Measurements from ENCODE around the gene SDHC. TPM values are rescaled to one million over a fixed set of nuclear protein-coding genes. Genes with fewer than 3 reads are reported as not detected.

SDHC gene
- total RNA-seq, 2 experiments from 2014 or later: 33.0 to 37.2 TPM

- no peak overlapping the region for H3K27ac Mint-ChIP-seq
- no peaks in the 10 kb centered on the region for H3K27me3 ChIP-seq (ENCODE audit: control insufficient read depth in 1 of 2, insufficient read depth in 2 of 2, low read length in 2 of 2)
- H3K4me3 ChIP-seq (ENCODE audit: low read length): no peak overlapping the region
- no peak for TF ChIP-seq CTCF (IDR thresholded peaks at IDR 0.05)
- CTCF ChIA-PET: no interaction called here
- H3K36me3 Mint-ChIP-seq (ENCODE audit: low read depth): peaks cover 10% of the 10 kb centered on the region
- no peak overlapping the region for H3K27ac ChIP-seq (ENCODE audit: low read depth in 1 of 2, low read length in 2 of 2)
- POLR2A ChIA-PET: no interaction called here
- no peaks in the 10 kb centered on the region for H3K9me3 ChIP-seq (ENCODE audit: control insufficient read depth in 1 of 2, insufficient read depth in 1 of 2, low read length in 2 of 2)
- ATAC-seq (ENCODE audit: poor library complexity): no peak
- no peak overlapping the region for H3K4me3 Mint-ChIP-seq
- no peaks in the 10 kb centered on the region for H3K4me1 ChIP-seq (ENCODE audit: insufficient read depth, low read length)
- no peaks in the 10 kb centered on the region for H3K9me3 Mint-ChIP-seq
- intact Hi-C loops (cut with DNase I, micrococcal nuclease): no loop called here
- H3K27me3 Mint-ChIP-seq: no peaks in the 10 kb centered on the region
- peaks cover 5% of the 10 kb centered on the region for H3K4me1 Mint-ChIP-seq (ENCODE audit: low read depth)
- H3K36me3 ChIP-seq (ENCODE audit: insufficient read depth, low read length): no peaks in the 10 kb centered on the region
- DNase-seq: no peak
Measured at GRCh38 chr1:161297415-161297814, 16.8 kb upstream of the SDHC start.

GRCh38 chr1:161298116-161298515, 16.1 kb upstream of the SDHC start:
- no peak overlapping the region for H3K27ac Mint-ChIP-seq
- no peak overlapping the region for H3K27ac ChIP-seq (ENCODE audit: low read depth in 1 of 2, low read length in 2 of 2)
- H3K4me1 ChIP-seq (ENCODE audit: insufficient read depth, low read length): no peaks in the 10 kb centered on the region
- ChIA-PET POLR2A (no interaction called here), CTCF (no interaction called here)
- no peak overlapping the region for H3K4me3 Mint-ChIP-seq
- H3K4me3 ChIP-seq (ENCODE audit: low read length): no peak overlapping the region
- no peaks in the 10 kb centered on the region for H3K9me3 ChIP-seq (ENCODE audit: control insufficient read depth in 1 of 2, insufficient read depth in 1 of 2, low read length in 2 of 2)
- no peak for TF ChIP-seq CTCF (IDR thresholded peaks at IDR 0.05)
- H3K27me3 ChIP-seq (ENCODE audit: control insufficient read depth in 1 of 2, insufficient read depth in 2 of 2, low read length in 2 of 2): no peaks in the 10 kb centered on the region
- no peaks in the 10 kb centered on the region for H3K9me3 Mint-ChIP-seq
- intact Hi-C loops (cut with DNase I, micrococcal nuclease): no loop called here
- H3K36me3 ChIP-seq (ENCODE audit: insufficient read depth, low read length): no peaks in the 10 kb centered on the region
- ATAC-seq (ENCODE audit: poor library complexity) (no peak), DNase-seq (no peak)
- H3K4me1 Mint-ChIP-seq (ENCODE audit: low read depth): peaks cover 8% of the 10 kb centered on the region
- H3K27me3 Mint-ChIP-seq: no peaks in the 10 kb centered on the region
- peaks cover 10% of the 10 kb centered on the region for H3K36me3 Mint-ChIP-seq (ENCODE audit: low read depth)

- DNase-seq: no peak
- POLR2A ChIA-PET: no interaction called here
Measured at GRCh38 chr1:161299347-161299746, 14.8 kb upstream of the SDHC start.

More at GRCh38 chr1:161299347-161299746, 14.8 kb upstream of the SDHC start:
- Histone ChIP-seq H3K4me3 (ENCODE audit: low read length) (no peak overlapping the region), H3K27ac (ENCODE audit: low read depth in 1 of 2, low read length in 2 of 2) (no peak overlapping the region), H3K36me3 (ENCODE audit: insufficient read depth, low read length) (no peaks in the 10 kb centered on the region), H3K9me3 (ENCODE audit: control insufficient read depth in 1 of 2, insufficient read depth in 1 of 2, low read length in 2 of 2) (no peaks in the 10 kb centered on the region), H3K27me3 (ENCODE audit: control insufficient read depth in 1 of 2, insufficient read depth in 2 of 2, low read length in 2 of 2) (no peaks in the 10 kb centered on the region), H3K4me1 (ENCODE audit: insufficient read depth, low read length) (no peaks in the 10 kb centered on the region)
- no peak for ATAC-seq (ENCODE audit: poor library complexity)
- no peak for TF ChIP-seq CTCF (IDR thresholded peaks at IDR 0.05)
- Mint-ChIP-seq H3K9me3 (no peaks in the 10 kb centered on the region), H3K27me3 (no peaks in the 10 kb centered on the region), H3K4me1 (ENCODE audit: low read depth) (peaks cover 20% of the 10 kb centered on the region), H3K36me3 (ENCODE audit: low read depth) (peaks cover 13% of the 10 kb centered on the region), H3K27ac (no peak overlapping the region), H3K4me3 (no peak overlapping the region)
- intact Hi-C loops (cut with DNase I, micrococcal nuclease): no loop called here
- CTCF ChIA-PET: no interaction called here
